ENCODE results near the gene EHMT1. TPM values are rescaled to one million over a fixed set of nuclear protein-coding genes. Genes with fewer than 3 reads are reported as not detected.

EHMT1 gene
- total and polyA plus RNA-seq, 2 experiments from 2014 or later = 46.0 to 47.7 TPM

DNA sequence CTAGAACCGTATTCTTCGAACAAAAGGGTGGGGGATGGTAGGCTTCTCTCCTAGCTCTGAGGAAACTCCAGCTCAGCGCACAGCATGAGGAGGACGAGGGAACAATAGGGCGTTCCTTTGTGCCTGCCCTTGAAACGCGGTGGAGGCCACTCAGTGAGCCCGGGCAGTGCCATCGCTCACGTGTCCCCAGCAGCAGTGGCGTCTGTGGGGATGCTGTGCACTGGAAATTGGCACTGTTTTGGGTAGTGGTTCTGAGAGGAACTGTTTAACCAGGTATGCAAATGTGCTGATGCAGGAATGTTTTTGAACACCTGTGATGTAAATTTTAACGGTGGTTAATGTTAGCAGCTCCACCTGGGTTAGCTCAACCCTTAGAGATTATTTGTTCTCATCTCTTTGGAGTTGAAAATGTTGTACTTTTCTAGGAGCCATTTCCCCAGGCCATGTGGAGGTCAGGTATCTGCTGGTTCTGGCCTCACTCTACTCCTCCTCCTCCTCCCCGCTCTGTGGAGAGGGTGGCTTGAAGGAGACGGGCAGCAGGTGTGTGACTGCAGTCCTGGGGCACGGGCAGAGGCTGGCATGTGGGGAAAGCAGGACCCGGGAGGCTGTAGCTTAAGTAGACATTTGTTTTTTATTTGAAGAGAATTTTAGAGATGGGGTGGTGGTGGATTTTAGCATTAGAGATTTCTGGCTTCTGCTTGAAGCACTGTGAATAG, 48.3 kb downstream of the EHMT1 start:
- 49% methylated on average over 16 of the region's 16 CpGs for WGBS (ENCODE audit: low lambda C conversion rate, missing lambda C conversion rate)
- DNase-seq (ENCODE audit: low spot score) = no peak
- H3K79me2 ChIP-seq = peaks cover 91% of the 10 kb centered on the region
- TF ChIP-seq EZH2 (IDR thresholded peaks at IDR 0.05; ENCODE audit: borderline replicate concordance) = no peak
- TF ChIP-seq CTCF (IDR thresholded peaks at IDR 0.05; ENCODE audit: poor library complexity) = no peak
- TF ChIP-seq EZH2phosphoT487 (IDR thresholded peaks at IDR 0.05; ENCODE audit: low read depth, severe bottlenecking, unreplicated experiment) = no peak
- H3K4me1 ChIP-seq (ENCODE audit: insufficient read depth) = peaks cover 45% of the 10 kb centered on the region
- H3K36me3 ChIP-seq (replicated peaks; ENCODE audit: insufficient read depth, low read depth) = no peaks in the 10 kb centered on the region
- H3K27me3 ChIP-seq = no peaks in the 10 kb centered on the region
- H3K9me2 ChIP-seq (replicated peaks; ENCODE audit: insufficient read depth) = no peaks in the 10 kb centered on the region
- no peak overlapping the region for H3K4me3 ChIP-seq
- peak overlapping the region; percentile 27 for H3K4me2 ChIP-seq
- peaks cover 22% of the 10 kb centered on the region for H4K20me1 ChIP-seq (ENCODE audit: insufficient read depth, poor library complexity, severe bottlenecking)
- no peak overlapping the region for H3K27ac ChIP-seq
- H2AFZ ChIP-seq = no peak overlapping the region
- H3K9me3 ChIP-seq (ENCODE audit: low read depth) = no peaks in the 10 kb centered on the region

DNA sequence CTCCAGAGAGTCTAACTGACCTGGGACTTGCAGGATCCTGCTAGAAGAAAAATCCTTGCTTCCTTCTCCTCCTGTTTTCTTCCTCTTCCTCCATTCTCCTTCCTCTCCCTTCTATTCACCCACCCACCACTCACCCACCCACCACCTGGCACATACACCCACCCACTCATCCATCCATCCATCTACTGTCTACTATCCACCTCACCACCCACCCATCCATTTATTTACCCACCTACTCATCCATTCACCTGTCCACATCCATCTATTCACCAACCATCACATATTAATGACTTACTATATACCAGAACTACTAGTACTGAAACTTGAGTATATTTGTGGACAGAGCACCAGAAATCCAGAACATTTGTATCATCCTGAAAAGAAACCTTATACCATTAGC, 49.4 kb downstream of the EHMT1 start:
- H3K4me1 ChIP-seq (ENCODE audit: insufficient read depth) = peaks cover 47% of the 10 kb centered on the region
- H2AFZ ChIP-seq = no peak overlapping the region
- peaks cover 26% of the 10 kb centered on the region for H4K20me1 ChIP-seq (ENCODE audit: insufficient read depth, poor library complexity, severe bottlenecking)
- peaks cover 89% of the 10 kb centered on the region for H3K79me2 ChIP-seq
- no peak for DNase-seq (ENCODE audit: low spot score)
- H3K36me3 ChIP-seq (replicated peaks; ENCODE audit: insufficient read depth, low read depth) = no peaks in the 10 kb centered on the region
- TF ChIP-seq CTCF (IDR thresholded peaks at IDR 0.05; ENCODE audit: poor library complexity) (no peak), EZH2 (IDR thresholded peaks at IDR 0.05; ENCODE audit: borderline replicate concordance) (no peak), EZH2phosphoT487 (IDR thresholded peaks at IDR 0.05; ENCODE audit: low read depth, severe bottlenecking, unreplicated experiment) (no peak)
- H3K27ac ChIP-seq = no peak overlapping the region
- H3K27me3 ChIP-seq = no peaks in the 10 kb centered on the region
- H3K9me3 ChIP-seq (ENCODE audit: low read depth) = no peaks in the 10 kb centered on the region
- no peak overlapping the region for H3K4me3 ChIP-seq
- no peak overlapping the region for H3K4me2 ChIP-seq
- no peaks in the 10 kb centered on the region for H3K9me2 ChIP-seq (replicated peaks; ENCODE audit: insufficient read depth)

DNA sequence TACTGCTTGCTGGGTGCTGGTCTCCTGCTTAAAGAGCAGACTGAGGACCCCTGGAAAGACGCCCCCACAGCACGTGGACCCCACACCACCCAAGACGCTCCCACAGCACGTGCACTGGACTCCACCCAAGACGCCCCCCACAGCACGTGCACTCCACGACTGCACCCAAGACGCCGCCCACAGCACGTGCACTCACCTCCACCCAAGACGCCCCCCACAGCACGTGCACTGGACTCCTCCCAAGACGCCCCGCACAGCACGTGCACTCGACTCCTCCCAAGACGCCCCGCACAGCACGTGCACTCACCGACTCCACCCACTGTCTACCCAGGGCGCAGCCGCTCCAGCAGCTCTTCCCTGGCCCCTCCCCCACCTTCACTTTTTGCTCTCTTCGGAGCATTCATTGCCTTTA, 50.5 kb downstream of the EHMT1 start:
- no peaks in the 10 kb centered on the region for H3K9me3 ChIP-seq (ENCODE audit: low read depth)
- no peaks in the 10 kb centered on the region for H3K36me3 ChIP-seq (replicated peaks; ENCODE audit: insufficient read depth, low read depth)
- H2AFZ ChIP-seq = no peak overlapping the region
- peaks cover 54% of the 10 kb centered on the region for H3K4me1 ChIP-seq (ENCODE audit: insufficient read depth)
- no peak overlapping the region for H3K27ac ChIP-seq
- DNase-seq (ENCODE audit: low spot score) = peak; percentile 34
- H3K9me2 ChIP-seq (replicated peaks; ENCODE audit: insufficient read depth) = no peaks in the 10 kb centered on the region
- H3K4me2 ChIP-seq = no peak overlapping the region
- H4K20me1 ChIP-seq (ENCODE audit: insufficient read depth, poor library complexity, severe bottlenecking) = peaks cover 37% of the 10 kb centered on the region
- H3K4me3 ChIP-seq = no peak overlapping the region
- 93% methylated on average over 23 of the region's 23 CpGs for WGBS (ENCODE audit: low lambda C conversion rate, missing lambda C conversion rate)
- no peak for TF ChIP-seq EZH2phosphoT487 (IDR thresholded peaks at IDR 0.05; ENCODE audit: low read depth, severe bottlenecking, unreplicated experiment)
- TF ChIP-seq CTCF (IDR thresholded peaks at IDR 0.05; ENCODE audit: poor library complexity) = no peak
- TF ChIP-seq EZH2 (IDR thresholded peaks at IDR 0.05; ENCODE audit: borderline replicate concordance) = no peak
- H3K27me3 ChIP-seq = no peaks in the 10 kb centered on the region
- H3K79me2 ChIP-seq = peaks cover 89% of the 10 kb centered on the region
